Heart left ventricle (tissue), 16 donors: ENCODE data around the gene SUPT5H. TPM values are rescaled to one million over a fixed set of nuclear protein-coding genes. Genes with fewer than 3 reads are reported as not detected.

Experiments
- ATAC-seq, 4 donors: fragments of 200-7000 bp; cut with Tn5 transposase; one replicate each; pipeline ENCODE4 v1.9.1; 2020 to 2022; ENCODE audit warnings: moderate library complexity in 4 of 4, mild to moderate bottlenecking in 3 of 4, moderate number of reproducible peaks in 1 of 4
- DNase-seq, 5 donors: peaks; one replicate each; pipeline ENCODE4 v3.0.0-alpha.2; 2020
- H3K27ac ChIP-seq, 12 donors: fragments of 200-600 bp; sonication (generic) in 4 of 12; one replicate each; pipeline versions ENCODE4 v1.5.0 to v1.8.0; 2016 to 2022; ENCODE audit warnings: mild to moderate bottlenecking in 2 of 12
- H3K27me3 ChIP-seq, 9 donors: fragments of 200-600 bp; sonication (generic) in 2 of 9; one replicate each; pipeline versions ENCODE4 v1.5.1 to v1.8.0; 2016 to 2022; ENCODE audit warnings: mild to moderate bottlenecking in 3 of 9
- H3K36me3 ChIP-seq, 9 donors: fragments of 200-600 bp; sonication (generic) in 2 of 9; one replicate each; pipeline versions ENCODE4 v1.5.0 to v1.8.0; 2018 to 2022; ENCODE audit warnings: mild to moderate bottlenecking in 2 of 9
- H3K4me1 ChIP-seq, 12 donors: fragments of 200-600 bp; sonication (generic) in 4 of 12; one replicate each; pipeline versions ENCODE4 v1.5.0 to v1.8.0; 2016 to 2022; ENCODE audit warnings: mild to moderate bottlenecking in 3 of 12
- H3K4me3 ChIP-seq, 12 donors: fragments of 200-600 bp; sonication (generic) in 4 of 12; one replicate each; pipeline versions ENCODE4 v1.5.0 to v1.8.0; 2017 to 2022; ENCODE audit warnings: mild to moderate bottlenecking in 9 of 12, moderate library complexity in 4 of 12
- H3K9me3 ChIP-seq, 12 donors: fragments of 200-600 bp; sonication (generic) in 4 of 12; one replicate each; pipeline versions ENCODE4 v1.5.0 to v1.8.0; 2016 to 2022; ENCODE audit warnings: mild to moderate bottlenecking in 1 of 12
- CTCF ChIP-seq, 12 donors: fragments of 200-600 bp; sonication (generic) in 4 of 12; IDR thresholded peaks; one replicate each; pipeline versions ENCODE4 v1.5.0 to v1.8.0; 2018 to 2022; ENCODE audit warnings: antibody characterized with exemption in 12 of 12, mild to moderate bottlenecking in 5 of 12
- POLR2A ChIP-seq, 2 donors: fragments of 450-650 bp; IDR thresholded peaks; one replicate each; pipeline ENCODE4 v1.6.1; 2017; ENCODE audit warnings: antibody characterized with exemption in 2 of 2, mild to moderate bottlenecking in 2 of 2, moderate library complexity in 2 of 2
- WGBS, 4 donors: extraction: QIAGEN DNeasy Blood & Tissue Kit in 2 of 4; methylation state at CpG; one replicate each; pipeline versions ENCODE4 v1.1.5 to v1.1.7; 2013 to 2018; 5-methylcytosine and 5-hydroxymethylcytosine counted together
- intact Hi-C, 10 donors: fragments of 100-400 bp; cut with DNase I; formaldehyde crosslinking; loops; one replicate each; pipeline versions ENCODE4 v1.11.1 to v1.14.2; 2022
- polyA plus RNA-seq, 2 donors: library from polyadenylated mRNA; stranded (reverse); fragments of 200-250 nt; gene quantifications; one replicate each; pipeline ENCODE4 v1.2.3, GENCODE V29; 2013
- total RNA-seq, 9 donors: library from RNA; depleted of rRNA in 2 of 9; stranded (reverse); fragments of >200 nt in 2 of 9; fragmentation: NEBNext Ultra II Directional in 3 of 9; extraction: Animal tissue kit (Norgen Biotek cat#: 25700) in 3 of 9; gene quantifications; one replicate each; pipeline versions ENCODE4 v1.1.0 to v1.2.4, GENCODE V29; 2016 to 2023
- donor health status: ischemic (EF 13 %, LVEDD 7.1; RV severe dilation, severe dysfunction).
- donor health status: healthy with polysubstance abuse.
- donor health status: DM: no; HTN: yes; CAD: no.
- donor health status: DM: no; HTN: no; CAD: no.
- donor health status: ischemic (EF 25% LVEDD 6.9; RV normal size, moderate dysfunction).
- donor health status: ischemic (EF 25% LVEDD 5.7; RV mildly dilated, moderate dysfunction).
- donor health status: healthy.
- donor health status: DM: yes; HTN: yes; CAD: no.
- donor health status: ischemic (EF 35%, LVEDD 5.7; RV mildly dilated, moderate dysfunction).
- donor health status: nonischemic (EF 11% LVEDD 7.7; RV severe dilation, severe dysfunction).
- donor health status: DM: yes; HTN: yes; CAD: no.
- donor health status: PGD.
- donor health status: ischemic (EF 29% LVEDD 5.4; RV normal size, mild dysfunction).
- donor health status: nonischemic (EF 23%, LVEDD 6.1; RV moderate dilation, normal function).

Gene SUPT5H
- total and polyA plus RNA-seq, 11 donors: 63.8 to 113 (median 81.7) TPM

DNA sequence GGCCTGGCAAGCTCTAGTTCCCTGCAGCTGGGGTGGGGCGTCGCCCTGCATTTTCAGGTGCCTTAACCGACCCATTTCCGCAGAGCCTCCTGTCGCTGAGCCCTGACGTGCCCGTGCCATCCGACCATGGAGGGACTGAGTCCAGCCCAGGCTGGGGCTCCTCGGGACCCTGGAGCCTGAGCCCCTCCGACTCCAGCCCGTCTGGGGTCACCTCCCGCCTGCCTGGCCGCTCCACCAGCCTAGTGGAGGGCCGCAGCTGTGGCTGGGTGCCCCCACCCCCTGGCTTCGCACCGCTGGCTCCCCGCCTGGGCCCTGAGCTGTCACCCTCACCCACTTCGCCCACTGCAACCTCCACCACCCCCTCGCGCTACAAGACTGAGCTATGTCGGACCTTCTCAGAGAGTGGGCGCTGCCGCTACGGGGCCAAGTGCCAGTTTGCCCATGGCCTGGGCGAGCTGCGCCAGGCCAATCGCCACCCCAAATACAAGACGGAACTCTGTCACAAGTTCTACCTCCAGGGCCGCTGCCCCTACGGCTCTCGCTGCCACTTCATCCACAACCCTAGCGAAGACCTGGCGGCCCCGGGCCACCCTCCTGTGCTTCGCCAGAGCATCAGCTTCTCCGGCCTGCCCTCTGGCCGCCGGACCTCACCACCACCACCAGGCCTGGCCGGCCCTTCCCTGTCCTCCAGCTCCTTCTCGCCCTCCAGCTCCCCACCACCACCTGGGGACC, 37.6 kb upstream of the SUPT5H start:
- H3K9me3 ChIP-seq: no peaks in the 10 kb centered on the region
- intact Hi-C loops: no loop called here

DNA sequence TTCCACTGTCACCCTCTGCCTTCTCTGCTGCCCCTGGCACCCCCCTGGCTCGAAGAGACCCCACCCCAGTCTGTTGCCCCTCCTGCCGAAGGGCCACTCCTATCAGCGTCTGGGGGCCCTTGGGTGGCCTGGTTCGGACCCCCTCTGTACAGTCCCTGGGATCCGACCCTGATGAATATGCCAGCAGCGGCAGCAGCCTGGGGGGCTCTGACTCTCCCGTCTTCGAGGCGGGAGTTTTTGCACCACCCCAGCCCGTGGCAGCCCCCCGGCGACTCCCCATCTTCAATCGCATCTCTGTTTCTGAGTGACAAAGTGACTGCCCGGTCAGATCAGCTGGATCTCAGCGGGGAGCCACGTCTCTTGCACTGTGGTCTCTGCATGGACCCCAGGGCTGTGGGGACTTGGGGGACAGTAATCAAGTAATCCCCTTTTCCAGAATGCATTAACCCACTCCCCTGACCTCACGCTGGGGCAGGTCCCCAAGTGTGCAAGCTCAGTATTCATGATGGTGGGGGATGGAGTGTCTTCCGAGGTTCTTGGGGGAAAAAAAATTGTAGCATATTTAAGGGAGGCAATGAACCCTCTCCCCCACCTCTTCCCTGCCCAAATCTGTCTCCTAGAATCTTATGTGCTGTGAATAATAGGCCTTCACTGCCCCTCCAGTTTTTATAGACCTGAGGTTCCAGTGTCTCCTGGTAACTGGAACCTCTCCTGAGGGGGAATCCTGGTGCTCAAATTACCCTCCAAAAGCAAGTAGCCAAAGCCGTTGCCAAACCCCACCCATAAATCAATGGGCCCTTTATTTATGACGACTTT, 36.8 kb upstream of the SUPT5H start:
- DNase-seq (no peak), ATAC-seq (no peak)
- H3K9me3 ChIP-seq: no peaks in the 10 kb centered on the region
- intact Hi-C loops: no loop called here
- 28 to 48% (median 41%) methylated on average over 20 of the region's 20 CpGs for WGBS, 4 donors
- H3K4me1 ChIP-seq: peaks cover 7 to 52% (median 30%) of the 10 kb centered on the region in 12 donors
- TF ChIP-seq CTCF (IDR thresholded peaks at IDR 0.05) (no peak), POLR2A (IDR thresholded peaks at IDR 0.05) (peak in 1 of 2 donors; percentile 0)
- peak overlapping the region; percentile 59 to 100 (median 96) for H3K4me3 ChIP-seq
- peaks cover 3 to 26% (median 14%) of the 10 kb centered on the region in 9 donors for H3K36me3 ChIP-seq
- peak overlapping the region; percentile 94 to 100 (median 99) for H3K27ac ChIP-seq
- peaks cover 0 to 5% (median 0%) of the 10 kb centered on the region in 9 donors for H3K27me3 ChIP-seq

More for the DNA sequence above, 37.6 kb upstream of the SUPT5H start:
- no peak for TF ChIP-seq CTCF (IDR thresholded peaks at IDR 0.05)
- TF ChIP-seq POLR2A (IDR thresholded peaks at IDR 0.05): peak in 1 of 2 donors; percentile 4
- Histone ChIP-seq H3K27me3 (peaks cover 0 to 5% (median 0%) of the 10 kb centered on the region in 9 donors), H3K36me3 (peaks cover 3 to 26% (median 14%) of the 10 kb centered on the region in 9 donors), H3K27ac (peak overlapping the region; percentile 94 to 100 (median 99)), H3K4me1 (peaks cover 7 to 58% (median 31%) of the 10 kb centered on the region in 12 donors), H3K4me3 (peak overlapping the region; percentile 59 to 100 (median 96))
- WGBS, 4 donors: 22 to 31% (median 26%) methylated on average over 40 of the region's 40 CpGs
- ATAC-seq: no peak
- peak in 3 of 5 donors; percentile 50 to 76 (median 59) for DNase-seq

- H3K4me1 ChIP-seq: peaks cover 7 to 53% (median 28%) of the 10 kb centered on the region in 12 donors
- peak overlapping the region; percentile 59 to 100 (median 96) for H3K4me3 ChIP-seq
Measured at GRCh38 chr19:39409208-39410016, 36.0 kb upstream of the SUPT5H start.

More at GRCh38 chr19:39409208-39410016, 36.0 kb upstream of the SUPT5H start:
- Histone ChIP-seq H3K27me3 (peaks cover 0 to 5% (median 0%) of the 10 kb centered on the region in 9 donors), H3K36me3 (peaks cover 3 to 26% (median 14%) of the 10 kb centered on the region in 9 donors), H3K9me3 (no peaks in the 10 kb centered on the region), H3K27ac (peak overlapping the region; percentile 94 to 100 (median 99))
- 1 to 3% (median 2%) methylated on average over 25 to 52 of the region's 52 CpGs for WGBS, 4 donors
- peak; percentile 92 to 95 (median 94) for DNase-seq
- TF ChIP-seq POLR2A (IDR thresholded peaks at IDR 0.05) (peak; percentile 78 to 85), CTCF (IDR thresholded peaks at IDR 0.05) (peak in 1 of 12 donors; percentile 12)
- peak; percentile 27 to 52 (median 36) for ATAC-seq
- intact Hi-C loops: loop anchor here in 5 of 10 donors (1.0 to 10.0 kb wide), 6 partner anchors 7 to 287 kb away; partner anchors contain the start of genes PAK4 (in 2 of the 5), EID2B (in 1 of the 5) and SAMD4B (in 1 of the 5)
